ENCODE data around the gene PLOD2.
A peak's percentile ranks its signal among the peaks of the same experiment; 100 is the strongest.

The PLOD2 gene

GRCh38 chr3:146072061-146072460 is 88.9 kb downstream of the PLOD2 start:
- TF ChIP-seq JUND (IDR thresholded peaks at IDR 0.05; ENCODE audit: low read depth): no peak
- DNase-seq (ENCODE audit: low read depth in 1 of 2, low spot score in 1 of 2): no peak
- in situ Hi-C loops (cut with HindIII; ENCODE audit: low pct_unique_long_range_greater_than_20kb, low sequenced_read_pairs): no loop called here

GRCh38 chr3:146071632-146072031 is 89.4 kb downstream of the PLOD2 start:
- no peak for TF ChIP-seq JUND (IDR thresholded peaks at IDR 0.05; ENCODE audit: low read depth)
- no peak for DNase-seq (ENCODE audit: low read depth in 1 of 2, low spot score in 1 of 2)
- in situ Hi-C loops (cut with HindIII; ENCODE audit: low pct_unique_long_range_greater_than_20kb, low sequenced_read_pairs): no loop called here

- no peak for TF ChIP-seq JUND (IDR thresholded peaks at IDR 0.05; ENCODE audit: low read depth)
- in situ Hi-C loops (cut with HindIII; ENCODE audit: low pct_unique_long_range_greater_than_20kb, low sequenced_read_pairs): no loop called here
- no peak for DNase-seq (ENCODE audit: low read depth in 1 of 2, low spot score in 1 of 2)
Observed at GRCh38 chr3:146067048-146067447, 93.9 kb downstream of the PLOD2 start.

- in situ Hi-C loops (cut with HindIII; ENCODE audit: low pct_unique_long_range_greater_than_20kb, low sequenced_read_pairs): no loop called here
- no peak for TF ChIP-seq JUND (IDR thresholded peaks at IDR 0.05; ENCODE audit: low read depth)
- peak in 1 of 2 experiments; percentile 80 for DNase-seq (ENCODE audit: low read depth in 1 of 2, low spot score in 1 of 2)
Observed at GRCh38 chr3:146065573-146066006, 95.4 kb downstream of the PLOD2 start.

- in situ Hi-C loops (cut with HindIII; ENCODE audit: low pct_unique_long_range_greater_than_20kb, low sequenced_read_pairs): no loop called here
- no peak for TF ChIP-seq JUND (IDR thresholded peaks at IDR 0.05; ENCODE audit: low read depth)
- DNase-seq (ENCODE audit: low read depth in 1 of 2, low spot score in 1 of 2): no peak
Observed at GRCh38 chr3:146058241-146058640, 102.7 kb downstream of the PLOD2 start.

- TF ChIP-seq JUND (IDR thresholded peaks at IDR 0.05; ENCODE audit: low read depth): no peak
- no peak for DNase-seq (ENCODE audit: low read depth in 1 of 2, low spot score in 1 of 2)
- in situ Hi-C loops (cut with HindIII; ENCODE audit: low pct_unique_long_range_greater_than_20kb, low sequenced_read_pairs): no loop called here
Observed at GRCh38 chr3:146052791-146053310, 108.1 kb downstream of the PLOD2 start.

- no peak for DNase-seq (ENCODE audit: low read depth in 1 of 2, low spot score in 1 of 2)
- TF ChIP-seq JUND (IDR thresholded peaks at IDR 0.05; ENCODE audit: low read depth): no peak
- in situ Hi-C loops (cut with HindIII; ENCODE audit: low pct_unique_long_range_greater_than_20kb, low sequenced_read_pairs): no loop called here
Observed at GRCh38 chr3:146052056-146052790, 108.8 kb downstream of the PLOD2 start.

- DNase-seq (ENCODE audit: low read depth in 1 of 2, low spot score in 1 of 2): no peak
- no peak for TF ChIP-seq JUND (IDR thresholded peaks at IDR 0.05; ENCODE audit: low read depth)
- in situ Hi-C loops (cut with HindIII; ENCODE audit: low pct_unique_long_range_greater_than_20kb, low sequenced_read_pairs): no loop called here
Observed at GRCh38 chr3:146050691-146051090, 110.3 kb downstream of the PLOD2 start.

GRCh38 chr3:146047485-146047884 is 113.5 kb downstream of the PLOD2 start:
- DNase-seq (ENCODE audit: low read depth in 1 of 2, low spot score in 1 of 2): no peak
- in situ Hi-C loops (cut with HindIII; ENCODE audit: low pct_unique_long_range_greater_than_20kb, low sequenced_read_pairs): no loop called here
- no peak for TF ChIP-seq JUND (IDR thresholded peaks at IDR 0.05; ENCODE audit: low read depth)

GRCh38 chr3:146044046-146044445 is 116.9 kb downstream of the PLOD2 start:
- in situ Hi-C loops (cut with HindIII; ENCODE audit: low pct_unique_long_range_greater_than_20kb, low sequenced_read_pairs): no loop called here
- no peak for TF ChIP-seq JUND (IDR thresholded peaks at IDR 0.05; ENCODE audit: low read depth)
- no peak for DNase-seq (ENCODE audit: low read depth in 1 of 2, low spot score in 1 of 2)

GRCh38 chr3:146040630-146041029 is 120.4 kb downstream of the PLOD2 start:
- in situ Hi-C loops (cut with HindIII; ENCODE audit: low pct_unique_long_range_greater_than_20kb, low sequenced_read_pairs): no loop called here
- TF ChIP-seq JUND (IDR thresholded peaks at IDR 0.05; ENCODE audit: low read depth): no peak
- DNase-seq (ENCODE audit: low read depth in 1 of 2, low spot score in 1 of 2): no peak

- TF ChIP-seq JUND (IDR thresholded peaks at IDR 0.05; ENCODE audit: low read depth): no peak
- in situ Hi-C loops (cut with HindIII; ENCODE audit: low pct_unique_long_range_greater_than_20kb, low sequenced_read_pairs): no loop called here
- no peak for DNase-seq (ENCODE audit: low read depth in 1 of 2, low spot score in 1 of 2)
Observed at GRCh38 chr3:146037697-146038096, 123.3 kb downstream of the PLOD2 start.

GRCh38 chr3:146036281-146036680 is 124.7 kb downstream of the PLOD2 start:
- no peak for DNase-seq (ENCODE audit: low read depth in 1 of 2, low spot score in 1 of 2)
- no peak for TF ChIP-seq JUND (IDR thresholded peaks at IDR 0.05; ENCODE audit: low read depth)
- in situ Hi-C loops (cut with HindIII; ENCODE audit: low pct_unique_long_range_greater_than_20kb, low sequenced_read_pairs): no loop called here

- TF ChIP-seq JUND (IDR thresholded peaks at IDR 0.05; ENCODE audit: low read depth): no peak
- in situ Hi-C loops (cut with HindIII; ENCODE audit: low pct_unique_long_range_greater_than_20kb, low sequenced_read_pairs): no loop called here
- no peak for DNase-seq (ENCODE audit: low read depth in 1 of 2, low spot score in 1 of 2)
Observed at GRCh38 chr3:146035366-146035765, 125.6 kb downstream of the PLOD2 start.

All from T47D (cell line).